ENCODE measurements around the gene MANF. TPM values are rescaled to one million over a fixed set of nuclear protein-coding genes. Genes with fewer than 3 reads are reported as not detected.
"Not testable (repeated sequence)": the region's sequence is repeated elsewhere in the genome, so short reads cannot be mapped to it uniquely, and the experiment has no call there.

The MANF gene
- total RNA-seq, 2 experiments from 2014 or later, result 143 to 149 TPM

DNA sequence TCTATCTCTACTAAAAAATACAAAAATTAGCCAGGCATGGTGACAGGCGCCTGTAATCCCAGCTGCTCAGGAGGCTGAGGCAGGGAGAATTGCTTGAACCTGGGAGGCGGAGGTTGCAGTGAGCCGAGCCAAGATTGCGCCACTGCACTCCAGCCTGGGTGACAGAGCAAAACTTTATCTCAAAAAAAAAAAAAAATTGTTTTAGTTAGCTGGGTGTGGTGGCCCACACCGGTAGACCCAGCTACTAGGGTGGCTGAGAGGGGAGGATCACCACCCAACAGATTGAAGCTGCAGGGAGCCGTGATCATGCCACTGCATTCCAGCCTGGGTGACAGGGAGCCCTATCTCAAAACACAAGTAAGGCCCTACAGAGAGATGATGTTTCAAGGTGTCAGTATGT lies 2.2 kb downstream of the MANF start:
- H3K4me1 Mint-ChIP-seq, result peaks cover 64% of the 10 kb centered on the region
- peak overlapping the region; percentile 78 for H3K27ac Mint-ChIP-seq
- peaks cover 56% of the 10 kb centered on the region for H3K36me3 Mint-ChIP-seq (ENCODE audit: low read depth)
- not testable (repeated sequence) for H3K9me3 Mint-ChIP-seq, H3K27me3 Mint-ChIP-seq, DNase-seq
- POLR2A ChIA-PET, result interaction anchor here (0.8 to 3.3 kb wide), 6 partner anchors 10 to 818 kb away, joined by 3 to 22 read pairs (median 3); partner anchors contain the start of genes DCAF1 and HEMK1
- peak overlapping the region; percentile 98 for H3K4me3 Mint-ChIP-seq
- CTCF ChIA-PET, result interaction anchor here (1.0 to 6.2 kb wide), 4 partner anchors 46 to 771 kb away, joined by 3 to 45 read pairs (median 4); no protein-coding TSS in a partner anchor

- ChIA-PET CTCF (interaction anchor here (0.7 to 6.2 kb wide), 15 partner anchors 9 to 773 kb away, joined by 3 to 45 read pairs (median 4); partner anchors contain the start of gene DCAF1), POLR2A (interaction anchor here (0.6 to 2.1 kb wide), 9 partner anchors 11 to 819 kb away, joined by 3 to 6 read pairs (median 3); partner anchors contain the start of gene HEMK1)
- Mint-ChIP-seq H3K27ac (peak overlapping the region; percentile 49), H3K4me3 (no peak overlapping the region), H3K27me3 (no peaks in the 10 kb centered on the region), H3K36me3 (ENCODE audit: low read depth) (peaks cover 64% of the 10 kb centered on the region), H3K4me1 (peaks cover 70% of the 10 kb centered on the region), H3K9me3 (no peaks in the 10 kb centered on the region)
- no peak for DNase-seq
Measured at GRCh38 chr3:51388286-51389029, 3.4 kb downstream of the MANF start.

GRCh38 chr3:51389423-51390183 lies 4.5 kb downstream of the MANF start:
- no peak overlapping the region for H3K27ac Mint-ChIP-seq
- peaks cover 74% of the 10 kb centered on the region for H3K4me1 Mint-ChIP-seq
- peak; percentile 60 for DNase-seq
- no peaks in the 10 kb centered on the region for H3K9me3 Mint-ChIP-seq
- CTCF ChIA-PET, result interaction anchor here (0.7 to 6.2 kb wide), 28 partner anchors 11 to 816 kb away, joined by 3 to 45 read pairs (median 3); partner anchors contain the start of genes CISH and DCAF1
- peaks cover 66% of the 10 kb centered on the region for H3K36me3 Mint-ChIP-seq (ENCODE audit: low read depth)
- POLR2A ChIA-PET, result interaction anchor here (0.5 to 2.1 kb wide), 9 partner anchors 103 to 817 kb away, joined by 3 to 6 read pairs (median 3); partner anchors contain the start of gene MAPKAPK3
- peak overlapping the region; percentile 21 for H3K4me3 Mint-ChIP-seq
- no peaks in the 10 kb centered on the region for H3K27me3 Mint-ChIP-seq

GRCh38 chr3:51390246-51391074 lies 5.4 kb downstream of the MANF start:
- ChIA-PET CTCF (interaction anchor here (0.8 to 6.2 kb wide), 20 partner anchors 11 to 817 kb away, joined by 3 to 45 read pairs (median 4); partner anchors contain the start of genes CISH and DCAF1), POLR2A (interaction anchor here (0.8 to 1.7 kb wide), 8 partner anchors 108 to 820 kb away, joined by 3 to 5 read pairs (median 4); partner anchors contain the start of gene MAPKAPK3)
- H3K4me1 Mint-ChIP-seq, result peaks cover 82% of the 10 kb centered on the region
- peaks cover 70% of the 10 kb centered on the region for H3K36me3 Mint-ChIP-seq (ENCODE audit: low read depth)
- DNase-seq, result no peak
- peak overlapping the region; percentile 66 for H3K4me3 Mint-ChIP-seq
- no peaks in the 10 kb centered on the region for H3K27me3 Mint-ChIP-seq
- H3K9me3 Mint-ChIP-seq, result no peaks in the 10 kb centered on the region
- peak overlapping the region; percentile 66 for H3K27ac Mint-ChIP-seq

DNA sequence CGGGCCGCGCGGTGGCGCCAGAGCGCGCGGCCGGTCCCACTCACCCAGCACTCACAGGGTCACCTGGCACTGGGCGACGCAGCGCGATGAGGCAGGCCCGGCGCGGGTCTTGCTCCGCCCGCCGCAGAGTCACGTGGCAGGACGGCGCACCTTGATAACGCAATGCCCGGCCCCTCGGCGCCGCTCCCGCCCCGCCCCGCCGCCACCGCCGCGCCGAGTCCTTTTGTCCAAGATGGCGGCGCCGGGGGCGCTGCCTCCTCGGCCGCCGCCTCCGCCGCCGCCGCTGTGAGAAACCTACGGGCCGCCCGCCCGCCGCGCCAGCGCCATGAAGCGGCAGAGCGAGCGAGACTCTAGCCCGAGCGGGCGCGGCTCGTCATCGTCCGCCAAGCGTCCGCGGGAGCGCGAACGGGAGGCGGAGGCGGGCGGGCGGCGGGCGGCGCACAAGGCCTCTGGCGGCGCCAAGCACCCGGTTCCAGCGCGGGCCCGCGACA lies 6.0 kb downstream of the MANF start, which contains the start of gene RBM15B:
Gene RBM15B, plus strand, starts transcription at position 211 of the 491 bp plus-strand sequence. Its CDS starts 115 bp downstream, at position 326.
- ChIA-PET CTCF (interaction anchor here (6.2 kb wide), 1 partner anchor 42 kb away, joined by 45 read pairs; no protein-coding TSS in a partner anchor), POLR2A (interaction anchor here (1.0 to 1.7 kb wide), 5 partner anchors 108 to 821 kb away, joined by 3 to 7 read pairs (median 4); no protein-coding TSS in a partner anchor)
- H3K4me1 Mint-ChIP-seq, result peaks cover 82% of the 10 kb centered on the region
- peak within 1 kb of the TSS; percentile 88 for H3K27ac Mint-ChIP-seq
- H3K9me3 Mint-ChIP-seq, result no peaks in the 10 kb centered on the region
- peak; percentile 98 for DNase-seq
- H3K36me3 Mint-ChIP-seq (ENCODE audit: low read depth), result peaks cover 66% of the 10 kb centered on the region
- H3K4me3 Mint-ChIP-seq, result peak within 1 kb of the TSS; percentile 83
- no peaks in the 10 kb centered on the region for H3K27me3 Mint-ChIP-seq

- Mint-ChIP-seq H3K4me3 (peak overlapping the region; percentile 83), H3K9me3 (no peaks in the 10 kb centered on the region), H3K27me3 (no peaks in the 10 kb centered on the region), H3K27ac (peak overlapping the region; percentile 88), H3K36me3 (ENCODE audit: low read depth) (peaks cover 66% of the 10 kb centered on the region), H3K4me1 (peaks cover 82% of the 10 kb centered on the region)
- POLR2A ChIA-PET, result interaction anchor here (0.7 to 4.6 kb wide), 7 partner anchors 7 to 821 kb away, joined by 3 to 30 read pairs (median 5); partner anchors contain the start of gene MANF
- CTCF ChIA-PET, result no interaction called here
- DNase-seq, result peak; percentile 61
Measured at GRCh38 chr3:51391566-51392354, 6.7 kb downstream of the MANF start.

GRCh38 chr3:51392355-51393133 lies 7.5 kb downstream of the MANF start:
- ChIA-PET POLR2A (interaction anchor here (0.7 to 4.6 kb wide), 9 partner anchors 8 to 822 kb away, joined by 3 to 30 read pairs (median 5); partner anchors contain the start of gene MANF), CTCF (no interaction called here)
- peak overlapping the region; percentile 56 for H3K27ac Mint-ChIP-seq
- no peak for DNase-seq
- H3K27me3 Mint-ChIP-seq, result no peaks in the 10 kb centered on the region
- peak overlapping the region; percentile 83 for H3K4me3 Mint-ChIP-seq
- peaks cover 64% of the 10 kb centered on the region for H3K36me3 Mint-ChIP-seq (ENCODE audit: low read depth)
- peaks cover 78% of the 10 kb centered on the region for H3K4me1 Mint-ChIP-seq
- no peaks in the 10 kb centered on the region for H3K9me3 Mint-ChIP-seq

DNA sequence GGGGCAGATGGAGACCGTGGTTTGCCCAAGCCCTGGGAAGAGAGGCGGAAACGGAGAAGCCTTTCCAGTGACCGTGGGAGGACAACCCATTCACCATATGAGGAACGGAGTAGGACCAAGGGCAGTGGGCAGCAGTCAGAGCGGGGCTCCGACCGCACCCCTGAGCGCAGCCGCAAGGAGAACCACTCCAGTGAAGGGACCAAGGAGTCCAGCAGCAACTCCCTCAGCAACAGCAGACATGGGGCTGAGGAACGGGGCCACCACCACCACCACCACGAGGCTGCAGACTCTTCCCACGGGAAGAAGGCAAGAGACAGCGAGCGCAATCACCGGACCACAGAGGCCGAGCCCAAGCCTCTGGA lies 8.0 kb downstream of the MANF start:
- H3K27me3 Mint-ChIP-seq, result no peaks in the 10 kb centered on the region
- H3K27ac Mint-ChIP-seq, result peak overlapping the region; percentile 16
- DNase-seq, result no peak
- CTCF ChIA-PET, result no interaction called here
- no peaks in the 10 kb centered on the region for H3K9me3 Mint-ChIP-seq
- POLR2A ChIA-PET, result interaction anchor here (0.9 to 4.6 kb wide), 5 partner anchors 8 to 769 kb away, joined by 3 to 30 read pairs (median 4); partner anchors contain the start of genes DCAF1 and MANF
- peak overlapping the region; percentile 83 for H3K4me3 Mint-ChIP-seq
- H3K36me3 Mint-ChIP-seq (ENCODE audit: low read depth), result peaks cover 59% of the 10 kb centered on the region
- peaks cover 72% of the 10 kb centered on the region for H3K4me1 Mint-ChIP-seq

- Mint-ChIP-seq H3K27ac (no peak overlapping the region), H3K4me1 (peaks cover 69% of the 10 kb centered on the region)
- CTCF ChIA-PET, result no interaction called here
Measured at GRCh38 chr3:51393564-51393963, 8.5 kb downstream of the MANF start.

DNA sequence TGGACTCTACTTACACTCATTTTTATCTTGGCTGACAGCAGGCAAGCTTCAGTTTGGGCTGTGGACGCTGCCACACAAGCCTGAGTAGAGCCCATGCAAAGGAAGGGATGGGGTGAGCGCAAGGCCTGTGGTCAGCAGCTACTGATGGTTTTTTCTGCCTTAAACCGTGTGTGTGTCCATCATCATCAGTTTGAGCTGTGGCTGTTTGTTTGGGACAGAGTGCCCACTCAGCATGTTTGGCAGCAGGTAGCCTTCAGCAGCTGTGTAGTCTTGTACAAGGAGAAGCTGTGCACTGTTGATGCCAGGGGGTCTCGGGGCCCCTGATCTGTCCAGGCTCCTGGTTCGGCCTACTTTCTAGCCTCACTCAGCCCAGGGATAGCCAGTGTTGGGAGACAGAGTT lies 9.4 kb downstream of the MANF start:
- Mint-ChIP-seq H3K36me3 (ENCODE audit: low read depth) (peaks cover 53% of the 10 kb centered on the region), H3K4me3 (no peak overlapping the region), H3K27ac (no peak overlapping the region), H3K27me3 (no peaks in the 10 kb centered on the region), H3K4me1 (peaks cover 62% of the 10 kb centered on the region), H3K9me3 (no peaks in the 10 kb centered on the region)
- POLR2A ChIA-PET, result interaction anchor here (1.1 to 4.6 kb wide), 3 partner anchors 10 to 779 kb away, joined by 3 to 30 read pairs (median 5); partner anchors contain the start of genes DCAF1 and MANF
- no peak for DNase-seq
- CTCF ChIA-PET, result no interaction called here

More at GRCh38 chr3:51393564-51393963, 8.5 kb downstream of the MANF start:
- H3K36me3 Mint-ChIP-seq (ENCODE audit: low read depth), result peaks cover 58% of the 10 kb centered on the region
- H3K27me3 Mint-ChIP-seq, result no peaks in the 10 kb centered on the region
- POLR2A ChIA-PET, result interaction anchor here (0.9 to 4.6 kb wide), 5 partner anchors 9 to 770 kb away, joined by 3 to 30 read pairs (median 4); partner anchors contain the start of genes DCAF1 and MANF
- no peak overlapping the region for H3K4me3 Mint-ChIP-seq
- no peak for DNase-seq
- no peaks in the 10 kb centered on the region for H3K9me3 Mint-ChIP-seq
